ENCODE results near the gene PLEKHM3.

DNA sequence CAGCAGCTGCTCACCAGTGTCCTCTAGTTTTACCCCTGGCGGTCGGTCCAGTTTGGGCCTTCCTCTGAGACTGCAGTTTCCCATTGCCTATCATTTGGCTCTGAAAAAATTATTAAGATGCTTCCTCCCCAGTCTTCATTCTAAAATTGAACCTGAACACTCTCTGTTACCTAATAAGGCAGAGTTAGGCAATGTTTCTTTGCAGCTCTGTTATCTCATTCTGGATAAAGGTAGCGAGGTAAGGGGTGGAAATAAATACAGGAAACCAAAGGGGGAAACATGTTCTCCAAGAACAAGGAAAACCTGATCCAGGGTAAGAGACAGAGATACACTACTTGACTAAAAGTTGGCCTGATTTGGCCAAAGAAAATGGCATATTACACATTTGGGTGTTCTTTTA lies 164.6 kb downstream of the PLEKHM3 start:
- TF ChIP-seq, protein P1, sequence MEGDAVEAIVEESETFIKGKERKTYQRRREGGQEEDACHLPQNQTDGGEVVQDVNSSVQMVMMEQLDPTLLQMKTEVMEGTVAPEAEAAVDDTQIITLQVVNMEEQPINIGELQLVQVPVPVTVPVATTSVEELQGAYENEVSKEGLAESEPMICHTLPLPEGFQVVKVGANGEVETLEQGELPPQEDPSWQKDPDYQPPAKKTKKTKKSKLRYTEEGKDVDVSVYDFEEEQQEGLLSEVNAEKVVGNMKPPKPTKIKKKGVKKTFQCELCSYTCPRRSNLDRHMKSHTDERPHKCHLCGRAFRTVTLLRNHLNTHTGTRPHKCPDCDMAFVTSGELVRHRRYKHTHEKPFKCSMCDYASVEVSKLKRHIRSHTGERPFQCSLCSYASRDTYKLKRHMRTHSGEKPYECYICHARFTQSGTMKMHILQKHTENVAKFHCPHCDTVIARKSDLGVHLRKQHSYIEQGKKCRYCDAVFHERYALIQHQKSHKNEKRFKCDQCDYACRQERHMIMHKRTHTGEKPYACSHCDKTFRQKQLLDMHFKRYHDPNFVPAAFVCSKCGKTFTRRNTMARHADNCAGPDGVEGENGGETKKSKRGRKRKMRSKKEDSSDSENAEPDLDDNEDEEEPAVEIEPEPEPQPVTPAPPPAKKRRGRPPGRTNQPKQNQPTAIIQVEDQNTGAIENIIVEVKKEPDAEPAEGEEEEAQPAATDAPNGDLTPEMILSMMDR (IDR thresholded peaks at IDR 0.05), result no peak
- TF ChIP-seq HOXA7 (CRISPR knock-in tag; IDR thresholded peaks at IDR 0.05) (no peak), NFE2L2 (conservative IDR thresholded peaks at IDR 0.05; ENCODE audit: low read length) (no peak), POLR2A (IDR thresholded peaks at IDR 0.05; ENCODE audit: low read length) (no peak), KDM1A (IDR thresholded peaks at IDR 0.05; ENCODE audit: low read depth) (no peak)
- TF ChIP-seq, protein P2, sequence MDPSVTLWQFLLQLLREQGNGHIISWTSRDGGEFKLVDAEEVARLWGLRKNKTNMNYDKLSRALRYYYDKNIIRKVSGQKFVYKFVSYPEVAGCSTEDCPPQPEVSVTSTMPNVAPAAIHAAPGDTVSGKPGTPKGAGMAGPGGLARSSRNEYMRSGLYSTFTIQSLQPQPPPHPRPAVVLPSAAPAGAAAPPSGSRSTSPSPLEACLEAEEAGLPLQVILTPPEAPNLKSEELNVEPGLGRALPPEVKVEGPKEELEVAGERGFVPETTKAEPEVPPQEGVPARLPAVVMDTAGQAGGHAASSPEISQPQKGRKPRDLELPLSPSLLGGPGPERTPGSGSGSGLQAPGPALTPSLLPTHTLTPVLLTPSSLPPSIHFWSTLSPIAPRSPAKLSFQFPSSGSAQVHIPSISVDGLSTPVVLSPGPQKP (IDR thresholded peaks at IDR 0.05; ENCODE audit: low read depth, low read length), result no peak
- TF ChIP-seq, protein P3, sequence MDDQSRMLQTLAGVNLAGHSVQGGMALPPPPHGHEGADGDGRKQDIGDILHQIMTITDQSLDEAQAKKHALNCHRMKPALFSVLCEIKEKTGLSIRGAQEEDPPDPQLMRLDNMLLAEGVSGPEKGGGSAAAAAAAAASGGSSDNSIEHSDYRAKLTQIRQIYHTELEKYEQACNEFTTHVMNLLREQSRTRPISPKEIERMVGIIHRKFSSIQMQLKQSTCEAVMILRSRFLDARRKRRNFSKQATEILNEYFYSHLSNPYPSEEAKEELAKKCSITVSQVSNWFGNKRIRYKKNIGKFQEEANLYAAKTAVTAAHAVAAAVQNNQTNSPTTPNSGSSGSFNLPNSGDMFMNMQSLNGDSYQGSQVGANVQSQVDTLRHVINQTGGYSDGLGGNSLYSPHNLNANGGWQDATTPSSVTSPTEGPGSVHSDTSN (IDR thresholded peaks at IDR 0.05), result no peak

Data from A549 (cell line).